ENCODE measurements around the gene BRD4. TPM values are rescaled to one million over a fixed set of nuclear protein-coding genes. Genes with fewer than 3 reads are reported as not detected.

The BRD4 gene
- total RNA-seq, 4 donors from 2014 or later = 51.0 to 148 (median 77.5) TPM

DNA sequence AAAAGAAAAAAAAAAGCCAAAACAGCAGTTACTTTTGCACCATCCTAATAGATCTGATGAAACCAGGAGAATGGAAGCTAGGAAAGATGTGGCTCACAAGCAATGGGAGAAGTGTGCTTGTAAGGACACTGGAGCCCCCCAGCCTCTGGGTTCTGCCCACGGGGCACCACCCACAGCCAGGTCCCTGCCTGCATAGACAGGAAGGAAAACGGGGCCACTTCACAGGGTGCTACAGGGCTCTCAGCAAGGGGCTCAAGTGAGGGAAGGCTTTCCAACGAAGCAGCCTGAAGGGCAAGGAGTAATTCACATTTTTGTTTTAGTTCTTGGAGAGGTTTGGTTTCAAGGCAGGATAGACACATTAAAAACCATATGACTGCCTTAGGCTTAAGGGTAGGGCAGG, 42.7 kb downstream of the BRD4 start:
- Histone ChIP-seq H3K27me3 (no peaks in the 10 kb centered on the region), H3K4me3 (no peak overlapping the region), H3K27ac (no peak overlapping the region), H3K9me3 (no peaks in the 10 kb centered on the region), H3K4me1 (peaks cover 0 to 83% (median 59%) of the 10 kb centered on the region in 4 donors), H3K36me3 (no peaks in the 10 kb centered on the region)
- DNase-seq = peak in 1 of 3 donors; percentile 31
- TF ChIP-seq, protein P1, sequence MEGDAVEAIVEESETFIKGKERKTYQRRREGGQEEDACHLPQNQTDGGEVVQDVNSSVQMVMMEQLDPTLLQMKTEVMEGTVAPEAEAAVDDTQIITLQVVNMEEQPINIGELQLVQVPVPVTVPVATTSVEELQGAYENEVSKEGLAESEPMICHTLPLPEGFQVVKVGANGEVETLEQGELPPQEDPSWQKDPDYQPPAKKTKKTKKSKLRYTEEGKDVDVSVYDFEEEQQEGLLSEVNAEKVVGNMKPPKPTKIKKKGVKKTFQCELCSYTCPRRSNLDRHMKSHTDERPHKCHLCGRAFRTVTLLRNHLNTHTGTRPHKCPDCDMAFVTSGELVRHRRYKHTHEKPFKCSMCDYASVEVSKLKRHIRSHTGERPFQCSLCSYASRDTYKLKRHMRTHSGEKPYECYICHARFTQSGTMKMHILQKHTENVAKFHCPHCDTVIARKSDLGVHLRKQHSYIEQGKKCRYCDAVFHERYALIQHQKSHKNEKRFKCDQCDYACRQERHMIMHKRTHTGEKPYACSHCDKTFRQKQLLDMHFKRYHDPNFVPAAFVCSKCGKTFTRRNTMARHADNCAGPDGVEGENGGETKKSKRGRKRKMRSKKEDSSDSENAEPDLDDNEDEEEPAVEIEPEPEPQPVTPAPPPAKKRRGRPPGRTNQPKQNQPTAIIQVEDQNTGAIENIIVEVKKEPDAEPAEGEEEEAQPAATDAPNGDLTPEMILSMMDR (IDR thresholded peaks at IDR 0.05) = no peak
- no peak for TF ChIP-seq POLR2A (IDR thresholded peaks at IDR 0.05)

DNA sequence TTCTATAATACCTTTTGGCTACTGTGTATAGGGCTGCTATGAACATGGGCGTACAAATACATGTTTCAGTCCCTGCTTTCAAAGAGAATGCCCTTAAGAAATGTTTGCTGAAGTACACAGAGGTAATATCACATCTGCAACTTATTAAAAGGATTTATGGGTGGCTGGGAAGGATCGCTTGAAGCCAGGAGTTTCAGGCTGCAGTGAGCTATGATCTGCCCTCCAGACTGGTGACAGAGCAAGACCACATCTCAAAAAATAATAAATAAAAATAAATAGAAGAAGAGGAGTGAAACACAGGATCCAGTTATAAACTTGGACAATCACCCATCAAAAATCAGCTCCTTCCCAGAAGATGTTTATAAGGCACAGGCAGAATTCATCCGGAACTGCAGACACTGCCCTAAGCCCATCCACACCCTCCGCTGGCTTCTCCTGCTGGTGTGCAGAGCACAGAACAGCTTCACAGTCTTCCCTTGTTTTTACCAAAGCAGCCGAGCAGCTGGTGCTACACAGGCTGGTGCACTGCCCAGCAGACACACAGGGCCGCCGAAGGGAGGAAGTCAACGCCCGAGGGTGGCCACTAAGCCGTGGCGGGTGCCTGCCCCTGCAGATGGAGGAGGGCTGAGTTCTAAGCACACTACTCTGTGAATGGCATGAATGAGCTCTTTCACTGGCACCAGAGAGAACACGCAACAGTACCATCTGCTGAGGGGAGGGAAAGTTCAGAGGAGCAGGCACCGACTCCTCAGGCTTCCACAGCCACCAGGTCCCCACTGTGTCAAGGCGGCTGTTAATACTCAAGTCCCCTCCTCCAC, 44.0 kb downstream of the BRD4 start:
- no peak overlapping the region for H3K4me3 ChIP-seq
- DNase-seq = peak in 2 of 3 donors; percentile 78 to 81

DNA sequence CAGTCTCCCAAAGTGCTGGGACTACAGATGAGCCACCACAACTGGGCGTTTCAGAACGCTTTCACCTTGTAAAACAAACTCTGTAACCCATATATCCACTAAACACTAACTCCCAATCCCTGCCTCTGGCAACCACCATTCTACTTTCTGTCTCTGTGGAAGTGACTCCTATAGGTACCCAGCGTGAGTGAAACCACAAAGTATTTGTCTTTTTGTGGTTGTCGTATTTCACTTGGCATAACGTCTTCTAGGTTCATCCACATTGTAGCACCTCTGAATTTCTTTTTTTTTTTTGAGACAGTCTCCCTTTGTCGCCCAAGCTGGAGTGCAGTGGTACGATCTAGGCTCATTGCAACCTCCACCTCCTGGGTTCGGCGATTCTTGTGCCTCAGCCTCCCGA, 44.8 kb downstream of the BRD4 start:
- Histone ChIP-seq H3K9me3 (no peaks in the 10 kb centered on the region), H3K27me3 (no peaks in the 10 kb centered on the region), H3K4me1 (peaks cover under 1 to 84% (median 49%) of the 10 kb centered on the region in 4 donors), H3K27ac (peak overlapping the region in 1 of 4 donors; percentile 60), H3K36me3 (no peaks in the 10 kb centered on the region), H3K4me3 (no peak overlapping the region)
- TF ChIP-seq, protein P1 (IDR thresholded peaks at IDR 0.05) = no peak
- no peak for TF ChIP-seq POLR2A (IDR thresholded peaks at IDR 0.05)
- DNase-seq = no peak

More for the DNA sequence above, 44.0 kb downstream of the BRD4 start:
- Histone ChIP-seq H3K9me3 (no peaks in the 10 kb centered on the region), H3K27me3 (no peaks in the 10 kb centered on the region), H3K27ac (peak overlapping the region in 1 of 4 donors; percentile 60), H3K36me3 (no peaks in the 10 kb centered on the region), H3K4me1 (peaks cover 0 to 83% (median 52%) of the 10 kb centered on the region in 4 donors)
- TF ChIP-seq, protein P1 (IDR thresholded peaks at IDR 0.05) = peak in 1 of 6 experiments; percentile 4
- TF ChIP-seq POLR2A (IDR thresholded peaks at IDR 0.05) = no peak

DNA sequence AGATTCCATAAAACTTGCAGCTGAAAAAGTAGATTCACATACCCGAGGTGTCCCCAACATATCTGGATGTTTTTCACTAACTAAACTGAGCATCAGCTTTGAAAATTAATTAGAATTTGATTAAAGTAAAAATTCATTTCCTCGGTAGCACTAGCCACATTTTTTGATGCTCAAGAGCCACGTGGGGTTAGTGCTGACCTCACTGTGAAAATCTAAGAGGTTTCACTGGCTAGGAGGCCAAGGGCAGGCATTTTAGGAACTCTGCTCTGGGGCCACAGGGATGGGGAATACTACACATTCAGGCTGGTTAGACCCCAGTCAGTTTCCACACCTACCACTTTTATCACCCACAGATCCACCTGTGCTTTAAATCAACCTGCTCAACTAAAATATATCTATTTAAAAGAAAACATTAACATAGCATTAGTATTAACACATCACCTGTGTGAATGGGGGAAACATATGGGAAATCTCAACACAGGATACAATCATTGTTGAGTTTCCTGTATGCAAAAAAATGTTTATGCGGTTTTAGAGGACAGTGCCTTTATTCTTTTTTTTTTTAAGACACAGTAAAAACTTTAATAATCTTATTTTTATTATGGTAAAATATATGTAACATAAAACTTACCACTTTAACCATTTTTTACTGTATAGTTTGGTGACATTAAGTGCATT, 45.5 kb downstream of the BRD4 start:
- DNase-seq = no peak
- Histone ChIP-seq H3K36me3 (no peaks in the 10 kb centered on the region), H3K9me3 (no peaks in the 10 kb centered on the region), H3K4me3 (no peak overlapping the region), H3K27ac (peak overlapping the region in 1 of 4 donors; percentile 53), H3K4me1 (peaks cover 5 to 85% (median 45%) of the 10 kb centered on the region in 4 donors), H3K27me3 (no peaks in the 10 kb centered on the region)
- TF ChIP-seq POLR2A (IDR thresholded peaks at IDR 0.05) = no peak
- TF ChIP-seq, protein P1 (IDR thresholded peaks at IDR 0.05) = no peak

DNA sequence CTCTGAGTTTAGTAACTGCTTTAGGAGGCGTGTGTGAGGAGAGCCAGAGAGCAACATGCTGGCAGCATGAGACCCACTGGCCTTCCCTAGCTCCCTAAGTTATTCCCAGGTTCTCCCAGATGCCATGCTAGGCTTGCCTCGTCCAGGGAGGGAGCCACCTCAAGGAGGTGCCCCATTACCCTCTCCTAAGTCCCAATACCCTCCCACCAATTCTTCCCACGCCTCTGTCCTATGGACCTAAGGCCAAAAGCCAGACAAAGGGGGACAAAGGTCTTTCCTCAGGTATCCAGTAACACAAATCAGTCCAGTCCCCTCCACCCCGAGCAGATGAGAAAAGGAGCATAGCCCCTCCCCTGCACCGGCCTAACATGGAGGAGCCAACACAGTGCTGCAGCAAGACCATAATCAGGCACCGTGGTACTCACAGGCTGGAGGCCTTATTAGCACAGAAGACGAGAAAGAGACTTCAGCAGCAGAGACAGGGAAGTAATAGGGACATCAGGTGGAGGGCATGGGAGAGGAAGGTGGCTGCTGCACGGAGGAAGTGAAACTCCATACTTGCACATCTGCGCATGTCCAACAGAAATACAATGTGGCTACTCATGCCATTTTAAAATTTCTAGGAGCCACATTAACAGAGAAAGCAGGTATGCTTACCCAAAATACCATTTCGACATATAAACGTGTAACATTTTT, 46.3 kb downstream of the BRD4 start:
- DNase-seq = peak in 2 of 3 donors; percentile 70 to 71
- Histone ChIP-seq H3K4me1 (peaks cover 5 to 87% (median 45%) of the 10 kb centered on the region in 4 donors), H3K27me3 (no peaks in the 10 kb centered on the region), H3K4me3 (no peak overlapping the region), H3K27ac (peak overlapping the region in 1 of 4 donors; percentile 53), H3K36me3 (no peaks in the 10 kb centered on the region), H3K9me3 (no peaks in the 10 kb centered on the region)
- no peak for TF ChIP-seq POLR2A (IDR thresholded peaks at IDR 0.05)
- TF ChIP-seq, protein P1 (IDR thresholded peaks at IDR 0.05) = no peak

Measured in Peyer's patch (tissue), 4 donors.